Upper lobe of left lung (tissue), 6 donors: Measurements from ENCODE around the gene TUSC2. TPM values are rescaled to one million over a fixed set of nuclear protein-coding genes. Genes with fewer than 3 reads are reported as not detected.
A peak's percentile ranks its signal among the peaks of the same experiment; 100 is the strongest.

Source experiments
- ATAC-seq, 2 donors: fragments of 200-7000 bp; cut with Tn5 transposase; one replicate each; pipeline ENCODE4 v1.9.1; 2022; ENCODE audit warnings: mild to moderate bottlenecking in 2 of 2, moderate library complexity in 2 of 2; ENCODE audit not compliant: low FRiP score in 2 of 2
- DNase-seq, 2 donors: peaks; one replicate each; pipeline ENCODE4 v3.0.0-alpha.2; 2019 to 2020
- H3K27ac ChIP-seq, 4 donors: fragments of 200-600 bp; sonication (generic); one replicate each; pipeline ENCODE4 v1.5.1; 2016 to 2019
- H3K27me3 ChIP-seq, 4 donors: fragments of 200-600 bp; sonication (generic); one replicate each; pipeline ENCODE4 v1.5.1; 2017 to 2019
- H3K36me3 ChIP-seq, 4 donors: fragments of 200-600 bp; sonication (generic); one replicate each; pipeline ENCODE4 v1.5.1; 2016 to 2019
- H3K4me1 ChIP-seq, 4 donors: fragments of 200-600 bp; sonication (generic); one replicate each; pipeline ENCODE4 v1.5.1; 2018 to 2019
- H3K4me3 ChIP-seq, 4 donors: fragments of 200-600 bp; sonication (generic); one replicate each; pipeline ENCODE4 v1.5.1; 2017 to 2019; ENCODE audit warnings: mild to moderate bottlenecking in 2 of 4, moderate library complexity in 1 of 4
- H3K9me3 ChIP-seq, 4 donors: fragments of 200-600 bp; sonication (generic); one replicate each; pipeline ENCODE4 v1.5.1; 2018 to 2019
- CTCF ChIP-seq, 6 experiments: fragments of 450-650 bp in 4 of 6; fragments of 200-600 bp in 2 of 6; sonication (generic) in 2 of 6; IDR thresholded peaks; one replicate each; pipeline ENCODE4 v1.5.1; 2016 to 2019; ENCODE audit warnings: antibody characterized with exemption in 6 of 6
- EP300 ChIP-seq, 4 donors: sonication (generic); formaldehyde crosslinking; IDR thresholded peaks; one replicate each; pipeline ENCODE4 v1.5.1; 2017; ENCODE audit warnings: antibody characterized with exemption in 4 of 4, control low read depth in 2 of 4
- POLR2A ChIP-seq, 4 donors: fragments of 450-650 bp; IDR thresholded peaks; one replicate each; pipeline ENCODE4 v1.5.1; 2016 to 2017; ENCODE audit warnings: antibody characterized with exemption in 4 of 4, mild to moderate bottlenecking in 2 of 4
- POLR2AphosphoS5 ChIP-seq, 2 donors: sonication (generic); formaldehyde crosslinking; IDR thresholded peaks; one replicate each; pipeline ENCODE4 v1.5.1; 2017; ENCODE audit warnings: antibody characterized with exemption in 2 of 2
- WGBS, 2 donors: methylation state at CpG; one replicate each; pipeline ENCODE4 v1.1.5; 2017 to 2018; 5-methylcytosine and 5-hydroxymethylcytosine counted together
- total RNA-seq, 6 donors: library from RNA; depleted of rRNA in 4 of 6; stranded (reverse); fragments of >200 nt in 4 of 6; gene quantifications; one replicate each; pipeline versions ENCODE4 v1.1.0 to v1.2.1, GENCODE V29; 2016 to 2021
- donor health status: DM: no; HTN: no; CAD: no; lungs with moderate emphysema.
- donor health status: DM: no; HTN: yes; CAD: no; lungs with severe emphysema.

Gene TUSC2
- total RNA-seq, 6 donors from 2014 or later: 16.8 to 36.1 (median 25.0) TPM

GRCh38 chr3:50323092-50323600 lies 4.9 kb downstream of the TUSC2 start:
- ATAC-seq: peak in 1 of 2 donors; percentile 34
- Histone ChIP-seq H3K4me3 (peak overlapping the region in 3 of 4 donors; percentile 65 to 96 (median 79)), H3K4me1 (peaks cover 65 to 84% (median 77%) of the 10 kb centered on the region in 4 donors), H3K36me3 (peaks cover 5 to 46% (median 30%) of the 10 kb centered on the region in 4 donors), H3K9me3 (no peaks in the 10 kb centered on the region), H3K27ac (peak overlapping the region; percentile 94 to 97 (median 95)), H3K27me3 (no peaks in the 10 kb centered on the region)
- WGBS, 2 donors: 30 to 47% methylated on average over 3 to 4 of the region's 4 CpGs
- DNase-seq: peak in 1 of 2 donors; percentile 70
- TF ChIP-seq POLR2AphosphoS5 (IDR thresholded peaks at IDR 0.05) (peak in 1 of 2 donors; percentile 5), POLR2A (IDR thresholded peaks at IDR 0.05) (no peak), CTCF (IDR thresholded peaks at IDR 0.05) (no peak), EP300 (IDR thresholded peaks at IDR 0.05) (peak in 2 of 4 donors; percentile 26 to 80)

GRCh38 chr3:50322386-50323091 lies 5.5 kb downstream of the TUSC2 start, which contains the start of gene HYAL2:
Gene HYAL2, minus strand, starts transcription at chr3:50322745. Its CDS starts 2,256 bp downstream, at chr3:50320489.
- peak; percentile 60 to 82 for DNase-seq

GRCh38 chr3:50322115-50322385 lies 6.0 kb downstream of the TUSC2 start:
- Histone ChIP-seq H3K9me3 (no peaks in the 10 kb centered on the region), H3K4me1 (peaks cover 71 to 87% (median 82%) of the 10 kb centered on the region in 4 donors), H3K36me3 (peaks cover 9 to 57% (median 39%) of the 10 kb centered on the region in 4 donors), H3K27me3 (no peaks in the 10 kb centered on the region), H3K4me3 (peak overlapping the region; percentile 65 to 96 (median 74)), H3K27ac (peak overlapping the region; percentile 94 to 97 (median 95))
- DNase-seq (peak in 1 of 2 donors; percentile 88), ATAC-seq (no peak)
- WGBS, 2 donors: 19 to 27% methylated on average over 2 to 7 of the region's 14 CpGs
- TF ChIP-seq POLR2AphosphoS5 (IDR thresholded peaks at IDR 0.05): no peak
- peak in 1 of 4 donors; percentile 47 for TF ChIP-seq POLR2A (IDR thresholded peaks at IDR 0.05)
- peak in 1 of 6 experiments; percentile 4 for TF ChIP-seq CTCF (IDR thresholded peaks at IDR 0.05)
- no peak for TF ChIP-seq EP300 (IDR thresholded peaks at IDR 0.05)

More at GRCh38 chr3:50322386-50323091, 5.5 kb downstream of the TUSC2 start, which contains the start of gene HYAL2:
- 26 to 36% methylated on average over 24 to 31 of the region's 31 CpGs for WGBS, 2 donors
- Histone ChIP-seq H3K4me1 (peaks cover 71 to 87% (median 82%) of the 10 kb centered on the region in 4 donors), H3K27ac (peak within 1 kb of the TSS; percentile 94 to 97 (median 95)), H3K27me3 (no peaks in the 10 kb centered on the region), H3K36me3 (peaks cover 9 to 52% (median 34%) of the 10 kb centered on the region in 4 donors), H3K9me3 (no peaks in the 10 kb centered on the region), H3K4me3 (peak within 1 kb of the TSS; percentile 65 to 96 (median 74))
- ATAC-seq: peak in 1 of 2 donors; percentile 1
- TF ChIP-seq CTCF (IDR thresholded peaks at IDR 0.05) (no peak), EP300 (IDR thresholded peaks at IDR 0.05) (peak in 2 of 4 donors; percentile 82 to 93), POLR2A (IDR thresholded peaks at IDR 0.05) (peak in 3 of 4 donors; percentile 29 to 66 (median 57)), POLR2AphosphoS5 (IDR thresholded peaks at IDR 0.05) (peak; percentile 90 to 93)

- H3K9me3 ChIP-seq: no peaks in the 10 kb centered on the region
- DNase-seq: peak; percentile 90 to 95
- peak overlapping the region; percentile 94 to 97 (median 95) for H3K27ac ChIP-seq
- H3K4me3 ChIP-seq: peak overlapping the region; percentile 65 to 96 (median 74)
- peaks cover 73 to 87% (median 82%) of the 10 kb centered on the region in 4 donors for H3K4me1 ChIP-seq
- WGBS, 2 donors: 3% methylated on average over 21 of the region's 59 CpGs; no CpG with 5 or more reads in 1 of the 2 donors
- H3K27me3 ChIP-seq: no peaks in the 10 kb centered on the region
- TF ChIP-seq CTCF (IDR thresholded peaks at IDR 0.05) (peak; percentile 37 to 74 (median 52)), EP300 (IDR thresholded peaks at IDR 0.05) (no peak), POLR2A (IDR thresholded peaks at IDR 0.05) (peak in 3 of 4 donors; percentile 24 to 89 (median 44)), POLR2AphosphoS5 (IDR thresholded peaks at IDR 0.05) (peak in 1 of 2 donors; percentile 32)
- H3K36me3 ChIP-seq: peaks cover 9 to 62% (median 40%) of the 10 kb centered on the region in 4 donors
- ATAC-seq: peak; percentile 78 to 92
Measured at GRCh38 chr3:50321336-50322114, 6.5 kb downstream of the TUSC2 start.
